Ishikawa (cell line): ENCODE measurements around the gene TNC.

Source experiments
- CEBPB ChIP-seq: IDR thresholded peaks from 2 replicates; pipeline ENCODE4 v1.6.1; 2012
- CREB1 ChIP-seq: IDR thresholded peaks from 2 replicates; pipeline ENCODE4 v1.6.1; 2012; ENCODE audit warnings: low read depth
- EGR1 ChIP-seq: IDR thresholded peaks from 2 replicates; pipeline ENCODE4 v1.6.1; 2012
- EP300 ChIP-seq: IDR thresholded peaks from 2 replicates; pipeline ENCODE4 v1.6.1; 2012; ENCODE audit warnings: borderline replicate concordance
- FOXM1 ChIP-seq: IDR thresholded peaks from 2 replicates; pipeline ENCODE4 v1.6.1; 2012; ENCODE audit warnings: low read depth, borderline replicate concordance
- MAX ChIP-seq: IDR thresholded peaks from 2 replicates; pipeline ENCODE4 v1.6.1; 2012
- NFIC ChIP-seq: IDR thresholded peaks from 2 replicates; pipeline ENCODE4 v1.6.1; 2012
- RAD21 ChIP-seq: IDR thresholded peaks from 2 replicates; pipeline ENCODE4 v1.6.1; 2012; ENCODE audit warnings: low read depth
- REST ChIP-seq: IDR thresholded peaks from 2 replicates; pipeline ENCODE4 v1.6.1; 2012; ENCODE audit warnings: low read depth, mild to moderate bottlenecking
- TAF1 ChIP-seq: IDR thresholded peaks from 2 replicates; pipeline ENCODE4 v1.6.1; 2012; ENCODE audit warnings: low read depth, mild to moderate bottlenecking
- TCF12 ChIP-seq: IDR thresholded peaks from 2 replicates; pipeline ENCODE4 v1.6.1; 2012; ENCODE audit warnings: low read depth
- TEAD4 ChIP-seq: IDR thresholded peaks from 2 replicates; pipeline ENCODE4 v1.6.1; 2012
- USF1 ChIP-seq: IDR thresholded peaks from 2 replicates; pipeline ENCODE4 v1.6.1; 2012
- YY1 ChIP-seq: IDR thresholded peaks from 2 replicates; pipeline ENCODE4 v1.6.1; 2012; ENCODE audit warnings: low read depth
- ZBTB7A ChIP-seq: IDR thresholded peaks from 2 replicates; pipeline ENCODE4 v1.6.1; 2012; ENCODE audit warnings: low read depth

Gene TNC

GRCh38 chr9:115030006-115030405 lies 88.0 kb downstream of the TNC start:
- no peak for TF ChIP-seq USF1
- no peak for TF ChIP-seq TCF12
- TF ChIP-seq MAX: no peak
- TF ChIP-seq RAD21: no peak
- no peak for TF ChIP-seq TAF1
- no peak for TF ChIP-seq TEAD4
- TF ChIP-seq EP300: no peak
- no peak for TF ChIP-seq FOXM1
- TF ChIP-seq ZBTB7A: no peak
- no peak for TF ChIP-seq CEBPB
- TF ChIP-seq CREB1: no peak
- TF ChIP-seq EGR1: no peak
- no peak for TF ChIP-seq NFIC
- no peak for TF ChIP-seq YY1
- TF ChIP-seq REST: no peak

GRCh38 chr9:115025721-115026120 lies 92.2 kb downstream of the TNC start:
- TF ChIP-seq RAD21 (no peak), ZBTB7A (no peak), FOXM1 (no peak), USF1 (no peak), EGR1 (no peak), REST (no peak), MAX (no peak), NFIC (no peak), TAF1 (no peak), TCF12 (no peak), TEAD4 (no peak), EP300 (no peak), YY1 (no peak), CEBPB (no peak), CREB1 (no peak)

- no peak for TF ChIP-seq FOXM1
- TF ChIP-seq TEAD4: peak; percentile 31; the same call in 1 of the 2 replicates
These were observed 92.9 kb downstream of the TNC start for GRCh38 chr9:115024925-115025535.

- TF ChIP-seq FOXM1 (no peak), MAX (no peak), USF1 (no peak), EGR1 (no peak)
These were observed 95.1 kb downstream of the TNC start for GRCh38 chr9:115022760-115023434.

GRCh38 chr9:115018547-115019435 lies 99.2 kb downstream of the TNC start:
- no peak for TF ChIP-seq TCF12
